Transverse colon (tissue), 4 donors: ENCODE data around the gene LAPTM5. TPM values are rescaled to one million over a fixed set of nuclear protein-coding genes. Genes with fewer than 3 reads are reported as not detected.

ENCODE experiments used
- DNase-seq: peaks from one replicate; pipeline ENCODE4 v3.0.0-alpha.2; 2019
- H3K27ac ChIP-seq, 4 donors: fragments of 200-600 bp; sonication (generic); 2 replicates each; pipeline ENCODE4 v1.5.1; 2016 to 2018; ENCODE audit warnings: inconsistent platforms in 4 of 4
- H3K27me3 ChIP-seq: fragments of 200-600 bp; sonication (generic); 2 replicates; pipeline ENCODE4 v1.5.1; 2017; ENCODE audit warnings: inconsistent platforms
- H3K36me3 ChIP-seq, 4 donors: fragments of 200-600 bp; sonication (generic); 2 replicates each; pipeline ENCODE4 v1.5.1; 2017 to 2019; ENCODE audit warnings: inconsistent platforms in 4 of 4
- H3K4me1 ChIP-seq, 4 donors: fragments of 200-600 bp; sonication (generic); 2 replicates each; pipeline ENCODE4 v1.5.1; 2017 to 2020; ENCODE audit warnings: inconsistent platforms in 4 of 4
- H3K4me3 ChIP-seq, 4 donors: fragments of 200-600 bp; sonication (generic); 1 replicate in 1 of 4; 2 replicates in 3 of 4; pipeline versions ENCODE4 v1.5.1 to v1.6.1; 2017 to 2019; ENCODE audit warnings: inconsistent platforms in 4 of 4
- H3K9me3 ChIP-seq, 2 donors: fragments of 200-600 bp; sonication (generic); 2 replicates each; pipeline ENCODE4 v1.5.1; 2017 to 2019; ENCODE audit warnings: inconsistent platforms in 2 of 2
- EP300 ChIP-seq: sonication (generic); formaldehyde crosslinking; IDR thresholded peaks from one replicate; pipeline ENCODE4 v1.6.1; 2017; ENCODE audit warnings: antibody characterized with exemption, low read depth
- POLR2A ChIP-seq: fragments of 450-650 bp; IDR thresholded peaks from one replicate; pipeline ENCODE4 v1.6.1; 2016; ENCODE audit warnings: antibody characterized with exemption, mild to moderate bottlenecking, moderate library complexity
- POLR2AphosphoS5 ChIP-seq, 3 donors: sonication (generic); formaldehyde crosslinking; IDR thresholded peaks; one replicate each; pipeline ENCODE4 v1.6.1; 2016; ENCODE audit warnings: antibody characterized with exemption in 3 of 3
- WGBS, 2 donors: methylation state at CpG; one replicate each; pipeline ENCODE4 v1.1.5; 2018; ENCODE audit warnings: low coverage in 1 of 2; 5-methylcytosine and 5-hydroxymethylcytosine counted together
- in situ Hi-C, 4 donors: fragments of 200-750 bp; cut with MboI; loops; one replicate each; pipeline versions ENCODE4 v1.15.0 to v1.15.1; 2017; ENCODE audit warnings: low sequenced_read_pairs in 3 of 4, low pct_ligation_motif_present in 1 of 4, low pct_unique_long_range_greater_than_20kb in 1 of 4
- intact Hi-C: fragments of 100-400 bp; cut with DNase I; formaldehyde crosslinking; loops from one replicate; pipeline ENCODE4 v1.15.1; 2023; ENCODE audit warnings: low total_unique reads
- total RNA-seq, 4 donors: library from RNA; depleted of rRNA; stranded (reverse); fragments of >200 nt; gene quantifications; one replicate each; pipeline ENCODE4 v1.1.0, GENCODE V29; 2016
- TF ChIP-seq, protein P1 (sequence below), 5 experiments: fragments of 200-600 bp in 3 of 5; fragments of 450-650 bp in 2 of 5; sonication (generic) in 3 of 5; IDR thresholded peaks; 1 replicate in 2 of 5; 2 replicates in 3 of 5; pipeline ENCODE4 v1.5.1; 2016 to 2017; ENCODE audit warnings: antibody characterized with exemption in 5 of 5, inconsistent platforms in 3 of 5, mild to moderate bottlenecking in 2 of 5, moderate library complexity in 1 of 5

LAPTM5 gene
- total RNA-seq, 4 donors from 2014 or later: 5.2 to 66.6 (median 34.5) TPM

GRCh38 chr1:30712583-30712982 lies 45.0 kb downstream of the LAPTM5 start:
- no peak for DNase-seq
- Histone ChIP-seq H3K36me3 (no peaks in the 10 kb centered on the region), H3K4me1 (peaks cover 0 to under 1% (median 0%) of the 10 kb centered on the region in 4 donors), H3K27me3 (peaks cover 2% of the 10 kb centered on the region), H3K4me3 (no peak overlapping the region), H3K27ac (no peak overlapping the region), H3K9me3 (peaks cover 0 to 4% of the 10 kb centered on the region in 2 donors)
- 79 to 85% methylated on average over 4 to 6 of the region's 6 CpGs for WGBS, 2 donors
- intact Hi-C loops: no loop called here
- in situ Hi-C loops: loop anchor here in 3 of 4 donors (10.0 to 25.0 kb wide), 3 partner anchors 202 to 1478 kb away; partner anchors contain the start of genes MECR (in 3 of the 3) and PTPRU (in 3 of the 3)
- TF ChIP-seq POLR2A (no peak), POLR2AphosphoS5 (IDR thresholded peaks at IDR 0.05) (no peak), EP300 (no peak)
- TF ChIP-seq, protein P1, sequence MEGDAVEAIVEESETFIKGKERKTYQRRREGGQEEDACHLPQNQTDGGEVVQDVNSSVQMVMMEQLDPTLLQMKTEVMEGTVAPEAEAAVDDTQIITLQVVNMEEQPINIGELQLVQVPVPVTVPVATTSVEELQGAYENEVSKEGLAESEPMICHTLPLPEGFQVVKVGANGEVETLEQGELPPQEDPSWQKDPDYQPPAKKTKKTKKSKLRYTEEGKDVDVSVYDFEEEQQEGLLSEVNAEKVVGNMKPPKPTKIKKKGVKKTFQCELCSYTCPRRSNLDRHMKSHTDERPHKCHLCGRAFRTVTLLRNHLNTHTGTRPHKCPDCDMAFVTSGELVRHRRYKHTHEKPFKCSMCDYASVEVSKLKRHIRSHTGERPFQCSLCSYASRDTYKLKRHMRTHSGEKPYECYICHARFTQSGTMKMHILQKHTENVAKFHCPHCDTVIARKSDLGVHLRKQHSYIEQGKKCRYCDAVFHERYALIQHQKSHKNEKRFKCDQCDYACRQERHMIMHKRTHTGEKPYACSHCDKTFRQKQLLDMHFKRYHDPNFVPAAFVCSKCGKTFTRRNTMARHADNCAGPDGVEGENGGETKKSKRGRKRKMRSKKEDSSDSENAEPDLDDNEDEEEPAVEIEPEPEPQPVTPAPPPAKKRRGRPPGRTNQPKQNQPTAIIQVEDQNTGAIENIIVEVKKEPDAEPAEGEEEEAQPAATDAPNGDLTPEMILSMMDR (IDR thresholded peaks at IDR 0.05): no peak

GRCh38 chr1:30710407-30710806 lies 47.2 kb downstream of the LAPTM5 start:
- WGBS, 2 donors: 48% methylated on average over 2 of the region's 2 CpGs; no CpG with 5 or more reads in 1 of the 2 donors
- Histone ChIP-seq H3K4me3 (no peak overlapping the region), H3K4me1 (peaks cover 0 to under 1% (median 0%) of the 10 kb centered on the region in 4 donors), H3K9me3 (peaks cover 0 to 3% of the 10 kb centered on the region in 2 donors), H3K27me3 (peaks cover 10% of the 10 kb centered on the region), H3K36me3 (no peaks in the 10 kb centered on the region), H3K27ac (no peak overlapping the region)
- intact Hi-C loops: no loop called here
- DNase-seq: no peak
- TF ChIP-seq POLR2AphosphoS5 (IDR thresholded peaks at IDR 0.05): no peak
- in situ Hi-C loops: loop anchor here in 3 of 4 donors (10.0 to 25.0 kb wide), 3 partner anchors 204 to 1476 kb away; partner anchors contain the start of genes MECR (in 3 of the 3) and PTPRU (in 3 of the 3)

GRCh38 chr1:30708361-30708728 lies 49.2 kb downstream of the LAPTM5 start:
- no peak for DNase-seq
- intact Hi-C loops: loop anchor here (5.0 to 10.0 kb wide), 3 partner anchors 326 to 1471 kb away; partner anchors contain the start of gene PTPRU
- H3K27ac ChIP-seq: no peak overlapping the region
- 49 to 67% methylated on average over 3 to 8 of the region's 8 CpGs for WGBS, 2 donors
- H3K36me3 ChIP-seq: no peaks in the 10 kb centered on the region
- H3K9me3 ChIP-seq: no peaks in the 10 kb centered on the region
- TF ChIP-seq POLR2A (no peak), POLR2AphosphoS5 (IDR thresholded peaks at IDR 0.05) (no peak), EP300 (no peak)
- TF ChIP-seq, protein P1 (IDR thresholded peaks at IDR 0.05): no peak
- H3K4me3 ChIP-seq: no peak overlapping the region
- peaks cover 10% of the 10 kb centered on the region for H3K27me3 ChIP-seq
- in situ Hi-C loops: loop anchor here in 1 of 4 donors (25.0 kb wide), 1 partner anchor 1471 kb away; the partner anchor contains the start of genes MECR and PTPRU
- peaks cover 0 to 13% (median 9%) of the 10 kb centered on the region in 4 donors for H3K4me1 ChIP-seq

GRCh38 chr1:30707412-30708360 lies 49.9 kb downstream of the LAPTM5 start:
- Histone ChIP-seq H3K27me3 (peaks cover 10% of the 10 kb centered on the region), H3K4me1 (peaks cover 0 to 13% (median 9%) of the 10 kb centered on the region in 4 donors), H3K4me3 (no peak overlapping the region), H3K27ac (no peak overlapping the region), H3K9me3 (no peaks in the 10 kb centered on the region), H3K36me3 (no peaks in the 10 kb centered on the region)
- 51% methylated on average over 16 of the region's 16 CpGs; no CpG with 5 or more reads in 1 of the 2 donors for WGBS, 2 donors
- TF ChIP-seq POLR2A (no peak), EP300 (no peak), POLR2AphosphoS5 (IDR thresholded peaks at IDR 0.05) (no peak)
- TF ChIP-seq, protein P1 (IDR thresholded peaks at IDR 0.05): peak; percentile 75 to 91 (median 75)
- peak; percentile 72 for DNase-seq
- intact Hi-C loops: loop anchor here (5.0 to 10.0 kb wide), 3 partner anchors 325 to 1470 kb away; partner anchors contain the start of gene PTPRU
- in situ Hi-C loops: loop anchor here in 1 of 4 donors (25.0 kb wide), 1 partner anchor 1470 kb away; the partner anchor contains the start of genes MECR and PTPRU
